Neuronal stem cell (in vitro differentiated cells): ENCODE data around the gene MYL2.

Experiments used
- DNase-seq: peaks from one replicate; pipeline ENCODE4 v3.0.0-alpha.2; 2013; ENCODE audit warnings: low spot score
- H2AFZ ChIP-seq: one replicate; pipeline ENCODE4 v1.6.1; 2013; ENCODE audit warnings: mild to moderate bottlenecking, low read length, inconsistent platforms
- H2AK5ac ChIP-seq: 2 replicates; pipeline ENCODE4 v1.6.1; 2013; ENCODE audit warnings: low read depth, mild to moderate bottlenecking, inconsistent platforms, low read length, moderate library complexity, mixed read lengths
- H2BK120ac ChIP-seq: 2 replicates; pipeline ENCODE4 v1.6.1; 2013; ENCODE audit warnings: low read depth, mild to moderate bottlenecking, inconsistent platforms, low read length, moderate library complexity, mixed read lengths
- H2BK12ac ChIP-seq: one replicate; pipeline ENCODE4 v1.6.1; 2013; ENCODE audit warnings: low read length, inconsistent platforms
- H2BK15ac ChIP-seq: 2 replicates; pipeline ENCODE4 v1.6.1; 2013; ENCODE audit warnings: mild to moderate bottlenecking, low read length, inconsistent platforms, mixed read lengths
- H2BK5ac ChIP-seq: one replicate; pipeline ENCODE4 v1.6.1; 2013; ENCODE audit warnings: inconsistent platforms, mild to moderate bottlenecking, low read length, moderate library complexity
- H3K14ac ChIP-seq: one replicate; pipeline ENCODE4 v1.6.1; 2013; ENCODE audit warnings: low read length, inconsistent platforms
- H3K18ac ChIP-seq: 2 replicates; pipeline ENCODE4 v1.6.1; 2013; ENCODE audit warnings: low read length, inconsistent platforms
- H3K23ac ChIP-seq: 2 replicates; pipeline ENCODE4 v1.6.1; 2013; ENCODE audit warnings: low read depth, mild to moderate bottlenecking, mixed read lengths, low read length, inconsistent platforms; ENCODE audit not compliant: poor library complexity
- H3K27ac ChIP-seq: replicated peaks from 3 replicates; pipeline ENCODE4 v1.5.1; 2013; ENCODE audit warnings: low read length, inconsistent platforms
- H3K27me3 ChIP-seq, 3 experiments: 2 replicates each; pipeline ENCODE4 v1.6.1; 2013; ENCODE audit warnings: low read length in 3 of 3, mild to moderate bottlenecking in 2 of 3, inconsistent platforms in 1 of 3, low read depth in 1 of 3, mixed read lengths in 1 of 3, moderate library complexity in 1 of 3; ENCODE audit not compliant: control insufficient read depth in 3 of 3, insufficient read depth in 3 of 3
- H3K36me3 ChIP-seq, 2 donors: replicated peaks in 1 of 2; 2 replicates each; pipeline ENCODE4 v1.6.1; 2013; ENCODE audit warnings: low read length in 2 of 2; ENCODE audit not compliant: control insufficient read depth in 2 of 2, insufficient read depth in 2 of 2
- H3K4ac ChIP-seq: 2 replicates; pipeline ENCODE4 v1.6.1; 2013; ENCODE audit warnings: inconsistent platforms, mild to moderate bottlenecking, low read length, moderate library complexity
- H3K4me1 ChIP-seq, 2 donors: 1 replicate in 1 of 2; 2 replicates in 1 of 2; pipeline ENCODE4 v1.6.1; 2013; ENCODE audit warnings: low read length in 2 of 2, low read depth in 1 of 2; ENCODE audit not compliant: control insufficient read depth in 2 of 2, insufficient read depth in 1 of 2
- H3K4me2 ChIP-seq: one replicate; pipeline ENCODE4 v1.6.1; 2013; ENCODE audit warnings: mild to moderate bottlenecking, low read length, inconsistent platforms; ENCODE audit not compliant: insufficient read depth, poor library complexity, severe bottlenecking
- H3K4me3 ChIP-seq, 2 donors: 2 replicates each; pipeline ENCODE4 v1.5.1; 2013; ENCODE audit warnings: low read length in 2 of 2, mild to moderate bottlenecking in 2 of 2, inconsistent platforms in 1 of 2, moderate library complexity in 1 of 2
- H3K79me1 ChIP-seq: one replicate; pipeline ENCODE4 v1.6.1; 2013; ENCODE audit warnings: low read depth, mild to moderate bottlenecking, inconsistent platforms, low read length, moderate library complexity
- H3K9ac ChIP-seq: one replicate; pipeline ENCODE4 v1.6.1; 2013; ENCODE audit warnings: mild to moderate bottlenecking, low read depth, low read length, inconsistent platforms; ENCODE audit not compliant: poor library complexity
- H3K9me3 ChIP-seq, 2 donors: replicated peaks in 1 of 2; 2 replicates each; pipeline versions ENCODE3 to v1.6.1; 2013; ENCODE audit warnings: low read length in 2 of 2, mild to moderate bottlenecking in 2 of 2, inconsistent platforms in 1 of 2, low read depth in 1 of 2, mixed read lengths in 1 of 2, moderate library complexity in 1 of 2; ENCODE audit not compliant: control insufficient read depth in 2 of 2, insufficient read depth in 1 of 2
- H4K8ac ChIP-seq: one replicate; pipeline ENCODE4 v1.6.1; 2013; ENCODE audit warnings: low read depth, mild to moderate bottlenecking, inconsistent platforms, low read length, moderate library complexity
- H4K91ac ChIP-seq: one replicate; pipeline ENCODE4 v1.6.1; 2013; ENCODE audit warnings: low read length, low read depth, mild to moderate bottlenecking, inconsistent platforms; ENCODE audit not compliant: poor library complexity
- WGBS, 2 donors: extraction: QIAGEN DNeasy Blood & Tissue Kit; methylation state at CpG; one replicate each; pipeline ENCODE4 v1.1.7; 2013; ENCODE audit warnings: missing lambda C conversion rate in 2 of 2, mixed read lengths in 1 of 2; ENCODE audit not compliant: insufficient read length in 2 of 2, insufficient replicate concordance in 1 of 2; ENCODE audit errors: extremely low coverage in 2 of 2; 5-methylcytosine and 5-hydroxymethylcytosine counted together

Gene MYL2

GRCh38 chr12:110930348-110931314, 10.3 kb upstream of the MYL2 start:
- no peak overlapping the region for H3K18ac ChIP-seq
- no peak overlapping the region for H2AFZ ChIP-seq
- no peaks in the 10 kb centered on the region for H3K36me3 ChIP-seq
- H2BK12ac ChIP-seq = peak overlapping the region; percentile 63
- no peak overlapping the region for H3K4me2 ChIP-seq
- no peaks in the 10 kb centered on the region for H3K27me3 ChIP-seq
- H3K23ac ChIP-seq = peak overlapping the region; percentile 35
- H2BK5ac ChIP-seq = no peak overlapping the region
- H4K8ac ChIP-seq = no peak overlapping the region
- peaks cover 0 to 7% of the 10 kb centered on the region in 2 donors for H3K4me1 ChIP-seq
- H3K4me3 ChIP-seq = peak overlapping the region in 1 of 2 donors; percentile 43
- H3K27ac ChIP-seq = no peak overlapping the region
- WGBS, 2 donors = 100% methylated on average over 1 to 5 of the region's 21 CpGs
- no peak overlapping the region for H2BK15ac ChIP-seq
- DNase-seq = no peak
- H3K9me3 ChIP-seq = peaks cover 0 to 4% of the 10 kb centered on the region in 2 donors
- no peak overlapping the region for H2AK5ac ChIP-seq
- H3K9ac ChIP-seq = no peak overlapping the region
- no peak overlapping the region for H2BK120ac ChIP-seq
- H3K4ac ChIP-seq = no peak overlapping the region
- no peaks in the 10 kb centered on the region for H3K79me1 ChIP-seq
- no peak overlapping the region for H4K91ac ChIP-seq
- H3K14ac ChIP-seq = no peak overlapping the region

GRCh38 chr12:110929818-110930217, 9.4 kb upstream of the MYL2 start:
- Histone ChIP-seq H3K27me3 (no peaks in the 10 kb centered on the region), H3K36me3 (no peaks in the 10 kb centered on the region), H2BK15ac (no peak overlapping the region), H2BK12ac (no peak overlapping the region), H3K14ac (no peak overlapping the region), H3K9me3 (peaks cover 0 to 4% of the 10 kb centered on the region in 2 donors), H3K18ac (no peak overlapping the region), H3K4ac (no peak overlapping the region), H2AK5ac (no peak overlapping the region), H3K4me1 (peaks cover 0 to 6% of the 10 kb centered on the region in 2 donors), H3K27ac (no peak overlapping the region), H4K8ac (no peak overlapping the region), H3K4me2 (no peak overlapping the region), H3K4me3 (no peak overlapping the region), H3K79me1 (no peaks in the 10 kb centered on the region), H3K9ac (no peak overlapping the region), H4K91ac (no peak overlapping the region), H2AFZ (no peak overlapping the region), H3K23ac (no peak overlapping the region), H2BK5ac (no peak overlapping the region), H2BK120ac (no peak overlapping the region)
- DNase-seq = no peak
- no CpG with 5 or more reads among the region's 1 CpG for WGBS, 2 donors

DNA sequence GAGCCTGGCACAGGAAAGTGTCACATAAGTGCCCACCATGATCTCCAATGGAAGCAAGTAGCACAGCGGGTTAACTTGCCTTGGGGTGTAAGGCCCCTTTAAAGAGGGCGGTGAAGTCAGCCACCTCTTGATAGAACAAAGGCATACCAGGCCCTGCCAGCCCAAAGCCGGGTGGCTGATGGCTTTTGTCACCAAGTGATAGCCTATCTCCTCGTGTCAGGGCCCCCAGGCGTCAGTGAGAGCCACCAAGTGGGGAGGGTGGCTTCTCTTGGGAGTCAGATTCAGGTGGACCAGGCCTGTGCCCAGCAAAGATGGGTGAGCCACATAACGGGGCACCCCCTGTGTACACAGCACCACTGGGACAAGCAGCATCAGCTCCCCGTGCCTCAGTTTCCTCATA, 8.3 kb upstream of the MYL2 start:
- no peak overlapping the region for H3K4me2 ChIP-seq
- no peaks in the 10 kb centered on the region for H3K36me3 ChIP-seq
- no peak overlapping the region for H3K4ac ChIP-seq
- H3K23ac ChIP-seq = no peak overlapping the region
- no peak overlapping the region for H2BK15ac ChIP-seq
- no CpG with 5 or more reads among the region's 7 CpGs for WGBS, 2 donors
- no peak overlapping the region for H3K9ac ChIP-seq
- H3K14ac ChIP-seq = no peak overlapping the region
- H2BK12ac ChIP-seq = no peak overlapping the region
- no peak overlapping the region for H2BK120ac ChIP-seq
- no peak overlapping the region for H2AFZ ChIP-seq
- H4K91ac ChIP-seq = no peak overlapping the region
- no peak overlapping the region for H2BK5ac ChIP-seq
- H3K27me3 ChIP-seq = peaks cover 0 to 3% (median 0%) of the 10 kb centered on the region in 3 experiments
- H3K27ac ChIP-seq = no peak overlapping the region
- H2AK5ac ChIP-seq = no peak overlapping the region
- no peaks in the 10 kb centered on the region for H3K79me1 ChIP-seq
- H3K18ac ChIP-seq = no peak overlapping the region
- H3K4me3 ChIP-seq = no peak overlapping the region
- DNase-seq = no peak
- H3K9me3 ChIP-seq = peaks cover 0 to 4% of the 10 kb centered on the region in 2 donors
- no peak overlapping the region for H4K8ac ChIP-seq
- peaks cover 0 to 3% of the 10 kb centered on the region in 2 donors for H3K4me1 ChIP-seq

DNA sequence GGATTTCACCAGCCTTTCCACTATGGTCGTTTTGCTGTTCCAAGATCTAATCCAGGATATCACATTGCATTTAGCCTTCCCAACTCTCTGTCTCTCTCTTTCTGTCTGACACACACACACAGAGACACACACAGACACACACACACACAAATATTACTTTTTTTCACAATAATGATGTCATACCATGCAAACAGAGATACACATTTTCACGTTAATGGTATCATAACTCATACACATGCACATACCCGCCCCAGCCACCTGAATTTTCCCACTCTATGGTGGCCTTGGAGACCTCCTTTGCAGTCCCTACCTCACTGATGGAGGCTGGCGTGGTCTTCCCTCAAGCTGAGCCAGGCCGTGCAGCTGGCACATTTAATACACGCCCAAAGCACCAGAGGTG, 7.2 kb upstream of the MYL2 start:
- Histone ChIP-seq H4K8ac (no peak overlapping the region), H2AFZ (no peak overlapping the region), H3K36me3 (no peaks in the 10 kb centered on the region), H3K9ac (no peak overlapping the region), H3K14ac (no peak overlapping the region), H2BK5ac (no peak overlapping the region), H3K79me1 (no peaks in the 10 kb centered on the region), H3K9me3 (peaks cover 0 to 4% of the 10 kb centered on the region in 2 donors), H3K18ac (no peak overlapping the region), H3K4ac (no peak overlapping the region), H3K4me1 (peaks cover 0 to 5% of the 10 kb centered on the region in 2 donors), H2BK12ac (no peak overlapping the region), H3K4me2 (no peak overlapping the region), H3K27ac (no peak overlapping the region), H2AK5ac (no peak overlapping the region), H4K91ac (no peak overlapping the region), H3K27me3 (peaks cover 0 to 3% (median 0%) of the 10 kb centered on the region in 3 experiments), H3K23ac (no peak overlapping the region), H2BK120ac (no peak overlapping the region), H3K4me3 (no peak overlapping the region), H2BK15ac (no peak overlapping the region)
- WGBS, 2 donors = no CpG with 5 or more reads among the region's 6 CpGs
- DNase-seq = no peak
